Endothelial cell (in vitro differentiated cells): ENCODE data around the gene CTBP2. TPM values are rescaled to one million over a fixed set of nuclear protein-coding genes. Genes with fewer than 3 reads are reported as not detected.

Experiments
- DNase-seq: peaks from one replicate; pipeline ENCODE4 v3.0.0; 2021; ENCODE audit warnings: low spot score
- H3K27ac Mint-ChIP-seq: one replicate; pipeline ENCODE4 v1.8.0; 2021; ENCODE audit warnings: mixed read lengths, inconsistent platforms; ENCODE audit not compliant: unreplicated experiment
- H3K27me3 Mint-ChIP-seq: one replicate; pipeline ENCODE4 v1.8.0; 2021; ENCODE audit warnings: mild to moderate bottlenecking, moderate library complexity, mixed read lengths, inconsistent platforms; ENCODE audit not compliant: unreplicated experiment
- H3K36me3 Mint-ChIP-seq: one replicate; pipeline ENCODE4 v1.8.0; 2021; ENCODE audit warnings: mild to moderate bottlenecking, low read depth, mixed read lengths, inconsistent platforms; ENCODE audit not compliant: unreplicated experiment
- H3K4me1 Mint-ChIP-seq: one replicate; pipeline ENCODE4 v1.8.0; 2021; ENCODE audit warnings: mild to moderate bottlenecking, mixed read lengths, inconsistent platforms; ENCODE audit not compliant: unreplicated experiment
- H3K4me3 Mint-ChIP-seq: one replicate; pipeline ENCODE4 v1.8.0; 2021; ENCODE audit warnings: mild to moderate bottlenecking, mixed read lengths, inconsistent platforms; ENCODE audit not compliant: unreplicated experiment
- H3K9me3 Mint-ChIP-seq: one replicate; pipeline ENCODE4 v1.8.0; 2021; ENCODE audit warnings: mixed read lengths, inconsistent platforms; ENCODE audit not compliant: unreplicated experiment
- total RNA-seq: library from RNA; stranded (reverse); fragmentation: NEBNext Ultra II Directional; extraction: Animal tissue kit (Norgen Biotek cat#: 25700); gene quantifications from one replicate; pipeline ENCODE4 v1.2.1, GENCODE V29; 2021; ENCODE audit not compliant: unreplicated experiment
- TF ChIP-seq, protein P1 (sequence below): fragments of 200-600 bp; sonication (generic); IDR thresholded peaks from one replicate; pipeline ENCODE4 v1.5.0; 2021; ENCODE audit warnings: antibody characterized with exemption; ENCODE audit not compliant: unreplicated experiment

CTBP2 gene
- total RNA-seq, 1 donor from 2014 or later = 145 TPM

DNA sequence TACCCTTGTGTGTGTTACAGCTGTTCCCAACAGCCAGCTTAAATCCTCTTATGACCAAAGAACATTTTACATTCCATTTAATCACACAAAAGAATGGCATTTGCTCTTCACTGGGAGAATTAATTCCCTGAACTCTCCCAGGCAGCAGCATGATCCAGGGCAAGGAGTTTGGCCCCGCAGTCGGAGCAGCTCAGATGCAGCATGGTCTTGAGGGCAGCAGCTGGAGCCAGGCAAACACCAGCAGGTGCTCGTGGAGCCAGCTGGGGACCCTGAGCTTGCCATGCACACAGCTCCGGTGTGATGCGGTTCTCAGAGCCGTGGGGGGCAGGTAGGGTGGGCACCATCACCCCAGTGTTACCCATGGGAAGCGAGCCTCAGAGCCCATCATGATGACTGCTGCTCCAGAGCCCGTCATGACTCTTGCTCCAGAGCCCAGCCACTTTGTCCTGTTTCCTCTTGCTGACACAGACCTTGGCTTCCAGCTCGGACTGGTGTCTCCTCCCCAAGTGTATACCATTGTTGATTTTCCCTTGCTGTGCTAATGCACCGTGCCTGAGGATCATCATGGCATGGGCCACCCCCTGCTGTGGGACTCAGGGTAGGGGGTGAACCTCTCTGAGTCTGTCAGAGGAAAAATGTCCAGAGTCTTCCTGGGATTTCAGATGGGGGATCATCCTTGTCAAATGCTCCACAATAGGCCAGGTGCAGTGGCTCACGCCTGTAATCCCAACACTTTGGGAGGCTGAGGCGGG is 142.6 kb downstream of the CTBP2 start:
- Mint-ChIP-seq H3K27ac (no peak overlapping the region), H3K4me3 (no peak overlapping the region), H3K36me3 (peaks cover 46% of the 10 kb centered on the region), H3K9me3 (no peaks in the 10 kb centered on the region), H3K27me3 (peaks cover 19% of the 10 kb centered on the region), H3K4me1 (peaks cover 39% of the 10 kb centered on the region)
- TF ChIP-seq, protein P1, sequence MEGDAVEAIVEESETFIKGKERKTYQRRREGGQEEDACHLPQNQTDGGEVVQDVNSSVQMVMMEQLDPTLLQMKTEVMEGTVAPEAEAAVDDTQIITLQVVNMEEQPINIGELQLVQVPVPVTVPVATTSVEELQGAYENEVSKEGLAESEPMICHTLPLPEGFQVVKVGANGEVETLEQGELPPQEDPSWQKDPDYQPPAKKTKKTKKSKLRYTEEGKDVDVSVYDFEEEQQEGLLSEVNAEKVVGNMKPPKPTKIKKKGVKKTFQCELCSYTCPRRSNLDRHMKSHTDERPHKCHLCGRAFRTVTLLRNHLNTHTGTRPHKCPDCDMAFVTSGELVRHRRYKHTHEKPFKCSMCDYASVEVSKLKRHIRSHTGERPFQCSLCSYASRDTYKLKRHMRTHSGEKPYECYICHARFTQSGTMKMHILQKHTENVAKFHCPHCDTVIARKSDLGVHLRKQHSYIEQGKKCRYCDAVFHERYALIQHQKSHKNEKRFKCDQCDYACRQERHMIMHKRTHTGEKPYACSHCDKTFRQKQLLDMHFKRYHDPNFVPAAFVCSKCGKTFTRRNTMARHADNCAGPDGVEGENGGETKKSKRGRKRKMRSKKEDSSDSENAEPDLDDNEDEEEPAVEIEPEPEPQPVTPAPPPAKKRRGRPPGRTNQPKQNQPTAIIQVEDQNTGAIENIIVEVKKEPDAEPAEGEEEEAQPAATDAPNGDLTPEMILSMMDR = no peak
- DNase-seq = no peak

- TF ChIP-seq, protein P1 = no peak
- peaks cover 41% of the 10 kb centered on the region for H3K36me3 Mint-ChIP-seq
- H3K9me3 Mint-ChIP-seq = no peaks in the 10 kb centered on the region
- peaks cover 39% of the 10 kb centered on the region for H3K4me1 Mint-ChIP-seq
- H3K27ac Mint-ChIP-seq = peak overlapping the region; percentile 41
- no peak overlapping the region for H3K4me3 Mint-ChIP-seq
- DNase-seq = no peak
- peaks cover 17% of the 10 kb centered on the region for H3K27me3 Mint-ChIP-seq
These were observed 143.7 kb downstream of the CTBP2 start for GRCh38 chr10:125016611-125017202.

GRCh38 chr10:125016123-125016522 is 144.2 kb downstream of the CTBP2 start:
- no peak for DNase-seq
- Mint-ChIP-seq H3K36me3 (peaks cover 38% of the 10 kb centered on the region), H3K27ac (no peak overlapping the region), H3K4me3 (no peak overlapping the region), H3K9me3 (no peaks in the 10 kb centered on the region), H3K27me3 (peaks cover 12% of the 10 kb centered on the region), H3K4me1 (peaks cover 35% of the 10 kb centered on the region)
- TF ChIP-seq, protein P1 = no peak

DNA sequence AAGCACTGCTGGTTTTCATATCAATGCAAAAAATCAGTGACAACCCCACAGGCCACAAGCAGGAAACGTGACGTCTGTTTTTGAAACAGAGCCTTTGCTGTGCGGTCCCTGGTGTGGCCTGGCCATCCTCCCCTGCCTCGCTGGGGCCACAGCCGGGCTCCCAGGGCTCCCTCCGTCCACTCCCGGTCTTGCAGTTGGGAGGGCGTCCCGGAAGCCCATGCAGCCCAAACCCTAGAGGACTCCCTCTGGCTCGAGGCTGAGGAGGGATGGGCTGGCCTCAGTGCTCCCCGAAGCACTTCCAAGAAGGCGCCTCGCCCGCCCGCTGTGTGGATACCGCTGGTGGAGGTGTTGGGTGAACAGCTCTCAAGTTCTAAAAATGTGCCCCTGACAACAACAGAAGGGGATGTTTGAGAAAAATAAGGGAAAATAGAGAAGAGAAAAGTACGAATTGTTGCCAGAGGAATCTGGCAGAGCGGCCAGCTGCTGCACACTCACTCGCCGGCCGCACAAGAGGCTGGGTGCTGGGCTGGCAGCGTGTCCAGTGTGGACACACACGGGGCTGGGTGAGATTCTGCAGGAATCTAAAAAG is 144.9 kb downstream of the CTBP2 start:
- TF ChIP-seq, protein P1 = no peak
- H3K4me3 Mint-ChIP-seq = peak overlapping the region; percentile 59
- H3K27ac Mint-ChIP-seq = peak overlapping the region; percentile 78
- H3K36me3 Mint-ChIP-seq = peaks cover 33% of the 10 kb centered on the region
- no peaks in the 10 kb centered on the region for H3K9me3 Mint-ChIP-seq
- peaks cover 12% of the 10 kb centered on the region for H3K27me3 Mint-ChIP-seq
- no peak for DNase-seq
- peaks cover 33% of the 10 kb centered on the region for H3K4me1 Mint-ChIP-seq
